SK-N-SH treated with all-trans-retinoic acid at 6 μM for 48 hours (cell line): ENCODE results near the gene PHB1.

Source experiments
- ATAC-seq: fragments of 200-7000 bp; cut with Tn5 transposase; 3 replicates; pipeline ENCODE4 v1.9.1; 2020; ENCODE audit warnings: mild to moderate bottlenecking, moderate library complexity
- BACH2 ChIP-seq: fragments of 250-450 bp; sonication (Bioruptor Pico); IDR thresholded peaks from 2 replicates; pipeline ENCODE4 v1.9.0; 2021; ENCODE audit warnings: mild to moderate bottlenecking, borderline replicate concordance
- CSDC2 ChIP-seq: fragments of 250-450 bp; sonication (Bioruptor Pico); IDR thresholded peaks from 2 replicates; pipeline ENCODE4 v1.5.0; 2020; ENCODE audit warnings: mild to moderate bottlenecking, moderate library complexity
- CSRNP3 ChIP-seq: fragments of 250-450 bp; sonication (Bioruptor Pico); IDR thresholded peaks from 2 replicates; pipeline ENCODE4 v1.5.1; 2021; ENCODE audit warnings: mild to moderate bottlenecking, moderate library complexity
- ESRRG ChIP-seq: fragments of 250-450 bp; sonication (Bioruptor Pico); IDR thresholded peaks from 2 replicates; pipeline ENCODE4 v1.6.1; 2021; ENCODE audit warnings: mild to moderate bottlenecking
- GLIS3 ChIP-seq: fragments of 250-450 bp; sonication (Bioruptor Pico); IDR thresholded peaks from 2 replicates; pipeline ENCODE4 v1.5.0; 2020; ENCODE audit warnings: mild to moderate bottlenecking, moderate library complexity
- ISL1 ChIP-seq: fragments of 250-450 bp; sonication (Bioruptor Pico); IDR thresholded peaks from 2 replicates; pipeline ENCODE4 v2.1.2; 2022; ENCODE audit warnings: mild to moderate bottlenecking, moderate library complexity
- OSR1 ChIP-seq: fragments of 250-450 bp; sonication (Bioruptor Pico); IDR thresholded peaks from 2 replicates; pipeline ENCODE4 v1.8.0; 2022; ENCODE audit warnings: moderate library complexity, mild to moderate bottlenecking, inconsistent platforms
- PATZ1 ChIP-seq: fragments of 250-450 bp; sonication (Bioruptor Pico); IDR thresholded peaks from 2 replicates; pipeline ENCODE4 v1.8.0; 2020; ENCODE audit warnings: mild to moderate bottlenecking, moderate library complexity, borderline replicate concordance
- POU6F1 ChIP-seq: fragments of 250-450 bp; sonication (Bioruptor Pico); IDR thresholded peaks from 2 replicates; pipeline ENCODE4 v1.8.0; 2021; ENCODE audit warnings: low read depth, mild to moderate bottlenecking, moderate library complexity, borderline replicate concordance
- RARB ChIP-seq: fragments of 250-450 bp; sonication (Bioruptor Pico); IDR thresholded peaks from 2 replicates; pipeline ENCODE4 v1.8.0; 2021; ENCODE audit warnings: mild to moderate bottlenecking, moderate library complexity
- SNAI2 ChIP-seq: fragments of 250-450 bp; sonication (Bioruptor Pico); IDR thresholded peaks from 2 replicates; pipeline ENCODE4 v1.5.0; 2020; ENCODE audit warnings: mild to moderate bottlenecking, moderate library complexity
- TCF4 ChIP-seq: fragments of 250-450 bp; sonication (Bioruptor Pico); IDR thresholded peaks from 2 replicates; pipeline ENCODE4 v1.8.0; 2021; ENCODE audit warnings: mild to moderate bottlenecking, moderate library complexity, borderline replicate concordance
- TOX ChIP-seq: fragments of 250-450 bp; sonication (Bioruptor Pico); IDR thresholded peaks from 2 replicates; pipeline ENCODE4 v1.8.0; 2021; ENCODE audit warnings: mild to moderate bottlenecking, moderate library complexity, borderline replicate concordance
- ZC3H10 ChIP-seq: fragments of 250-450 bp; sonication (Bioruptor Pico); IDR thresholded peaks from 2 replicates; pipeline ENCODE4 v1.5.1; 2021; ENCODE audit warnings: mild to moderate bottlenecking, moderate library complexity
- ZFP3 ChIP-seq: fragments of 250-450 bp; sonication (Bioruptor Pico); IDR thresholded peaks from 2 replicates; pipeline ENCODE4 v1.5.0; 2020; ENCODE audit warnings: mild to moderate bottlenecking, moderate library complexity
- ZFP30 ChIP-seq: fragments of 450-650 bp; formaldehyde crosslinking; IDR thresholded peaks from 2 replicates; pipeline ENCODE4 v1.5.0; 2022; ENCODE audit warnings: mild to moderate bottlenecking, moderate library complexity
- ZNF565 ChIP-seq: fragments of 450-650 bp; formaldehyde crosslinking; conservative IDR thresholded peaks from 2 replicates; pipeline ENCODE4 v1.5.0; 2020; ENCODE audit warnings: low read depth, mild to moderate bottlenecking, moderate library complexity
- ZNF70 ChIP-seq: fragments of 450-650 bp; formaldehyde crosslinking; IDR thresholded peaks from 2 replicates; pipeline ENCODE4 v1.5.0; 2020; ENCODE audit warnings: mild to moderate bottlenecking, moderate library complexity
- ZNF8 ChIP-seq: fragments of 450-650 bp; formaldehyde crosslinking; IDR thresholded peaks from 2 replicates; pipeline ENCODE4 v1.5.0; 2020; ENCODE audit warnings: mild to moderate bottlenecking, moderate library complexity

The PHB1 gene

GRCh38 chr17:49435671-49436029, 21.0 kb upstream of the PHB1 start:
- ATAC-seq = no peak
- TF ChIP-seq ZC3H10 (CRISPR knock-in tag) (no peak), ZFP3 (CRISPR knock-in tag) (no peak)

- TF ChIP-seq ZNF70 (CRISPR knock-in tag) (no peak), ZNF8 (CRISPR knock-in tag) (no peak), OSR1 (CRISPR knock-in tag) (no peak), BACH2 (CRISPR knock-in tag) (no peak), CSDC2 (no peak), RARB (CRISPR knock-in tag) (no peak), ZFP30 (CRISPR knock-in tag) (no peak), PATZ1 (no peak), GLIS3 (CRISPR knock-in tag) (no peak), ZNF565 (CRISPR knock-in tag) (no peak), ESRRG (CRISPR knock-in tag) (no peak)
- ATAC-seq = peak; percentile 87
Observed at GRCh38 chr17:49434821-49435670, 20.4 kb upstream of the PHB1 start.

GRCh38 chr17:49433000-49433694, 18.5 kb upstream of the PHB1 start:
- no peak for TF ChIP-seq TCF4 (CRISPR knock-in tag)
- no peak for TF ChIP-seq TOX (CRISPR knock-in tag)
- no peak for TF ChIP-seq ZNF70 (CRISPR knock-in tag)
- no peak for TF ChIP-seq CSRNP3 (CRISPR knock-in tag)
- TF ChIP-seq POU6F1 (CRISPR knock-in tag) = no peak
- TF ChIP-seq ZFP3 (CRISPR knock-in tag) = no peak
- no peak for TF ChIP-seq ISL1 (CRISPR knock-in tag)
- TF ChIP-seq BACH2 (CRISPR knock-in tag) = no peak

GRCh38 chr17:49431743-49432142, 17.1 kb upstream of the PHB1 start:
- no peak for ATAC-seq
- no peak for TF ChIP-seq ISL1 (CRISPR knock-in tag)
- no peak for TF ChIP-seq OSR1 (CRISPR knock-in tag)
- TF ChIP-seq CSDC2 = no peak
- TF ChIP-seq TOX (CRISPR knock-in tag) = no peak
- TF ChIP-seq ESRRG (CRISPR knock-in tag) = no peak
- no peak for TF ChIP-seq ZNF565 (CRISPR knock-in tag)
- no peak for TF ChIP-seq TCF4 (CRISPR knock-in tag)
- TF ChIP-seq SNAI2 = no peak
- no peak for TF ChIP-seq RARB (CRISPR knock-in tag)
- no peak for TF ChIP-seq GLIS3 (CRISPR knock-in tag)
- no peak for TF ChIP-seq POU6F1 (CRISPR knock-in tag)

More at GRCh38 chr17:49433000-49433694, 18.5 kb upstream of the PHB1 start:
- ATAC-seq = no peak
